C4-2B (cell line): ENCODE results near the gene ERP44.
"Not testable (repeated sequence)": the region's sequence is repeated elsewhere in the genome, so short reads cannot be mapped to it uniquely, and the experiment has no call there.

Experiments used
- H3K27ac ChIP-seq: fragments of 450-650 bp; 2 replicates; pipeline ENCODE4 v1.5.1; 2017
- CTCF ChIP-seq: fragments of 450-650 bp; conservative IDR thresholded peaks from 2 replicates; pipeline ENCODE4 v1.5.1; 2017; ENCODE audit warnings: mild to moderate bottlenecking
- ZFX ChIP-seq: fragments of 450-650 bp; IDR thresholded peaks from 2 replicates; pipeline ENCODE4 v1.6.1; 2017

Gene ERP44

GRCh38 chr9:100072805-100073204, 26.0 kb downstream of the ERP44 start:
- H3K27ac ChIP-seq = no peak overlapping the region
- TF ChIP-seq ZFX (no peak), CTCF (no peak)

GRCh38 chr9:100071271-100071670, 27.5 kb downstream of the ERP44 start:
- H3K27ac ChIP-seq = no peak overlapping the region

GRCh38 chr9:100070104-100071041, 28.4 kb downstream of the ERP44 start:
- H3K27ac ChIP-seq = no peak overlapping the region
- TF ChIP-seq CTCF = no peak
- TF ChIP-seq ZFX = no peak

More at GRCh38 chr9:100071271-100071670, 27.5 kb downstream of the ERP44 start:
- TF ChIP-seq ZFX = no peak

GRCh38 chr9:100069068-100069467, 29.7 kb downstream of the ERP44 start:
- not testable (repeated sequence) for H3K27ac ChIP-seq

GRCh38 chr9:100067990-100068389, 30.8 kb downstream of the ERP44 start:
- H3K27ac ChIP-seq = not testable (repeated sequence)

GRCh38 chr9:100066539-100066938, 32.3 kb downstream of the ERP44 start:
- no peak overlapping the region for H3K27ac ChIP-seq
- no peak for TF ChIP-seq CTCF
- TF ChIP-seq ZFX = no peak

- H3K27ac ChIP-seq = no peak overlapping the region
- TF ChIP-seq CTCF = no peak
- no peak for TF ChIP-seq ZFX
Measured at GRCh38 chr9:100064872-100065581, 33.8 kb downstream of the ERP44 start.

- H3K27ac ChIP-seq = no peak overlapping the region
- no peak for TF ChIP-seq CTCF
- no peak for TF ChIP-seq ZFX
Measured at GRCh38 chr9:100063185-100063584, 35.6 kb downstream of the ERP44 start.

- H3K27ac ChIP-seq = not testable (repeated sequence)
Measured at GRCh38 chr9:100062683-100063082, 36.1 kb downstream of the ERP44 start.
